Colon (tissue), 2 donors: ENCODE data around the gene CA12.
"Not testable (repeated sequence)": the region's sequence is repeated elsewhere in the genome, so short reads cannot be mapped to it uniquely, and the experiment has no call there.

Experiments
- FAIRE-seq: peaks from 2 replicates; lab custom pipeline; 2012; peaks lifted over from hg19 to GRCh38; lab: Jason Lieb, UNC
- donor health status: control.
- donor health status: control.

The CA12 gene

DNA sequence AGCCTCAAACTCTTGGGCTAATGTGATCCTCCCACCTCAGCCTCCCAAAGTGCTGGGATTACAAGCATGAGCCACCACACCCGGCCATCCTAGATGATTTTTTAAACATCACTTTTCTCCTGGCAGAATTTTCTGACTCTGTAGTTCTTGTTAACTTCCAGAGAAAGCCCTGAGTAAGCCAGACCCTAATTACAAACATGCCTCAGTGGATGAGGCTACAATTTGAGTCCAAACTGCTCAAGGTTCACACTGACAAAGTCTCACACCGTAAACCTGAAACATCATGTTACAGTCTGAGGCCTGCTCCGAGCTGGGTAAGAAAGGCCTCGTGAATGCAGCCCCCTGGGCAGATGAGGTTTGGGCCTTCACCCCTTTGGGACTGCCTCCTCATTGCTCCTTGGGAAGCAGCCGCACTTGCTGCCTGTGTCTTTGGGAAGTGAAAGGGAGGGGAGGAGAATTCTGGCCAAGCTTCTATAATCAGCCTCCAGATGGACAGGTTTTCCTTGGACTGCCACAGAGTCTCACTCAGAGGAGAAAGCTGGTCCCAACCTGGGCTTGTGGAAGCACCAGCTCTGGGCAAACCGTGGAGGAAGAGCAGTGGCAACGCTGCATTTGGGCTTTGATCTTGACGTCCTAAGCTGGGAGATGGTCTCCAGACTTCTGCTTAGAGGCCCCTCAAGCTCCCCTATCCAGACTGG, 46.0 kb downstream of the CA12 start:
- no peak for FAIRE-seq

DNA sequence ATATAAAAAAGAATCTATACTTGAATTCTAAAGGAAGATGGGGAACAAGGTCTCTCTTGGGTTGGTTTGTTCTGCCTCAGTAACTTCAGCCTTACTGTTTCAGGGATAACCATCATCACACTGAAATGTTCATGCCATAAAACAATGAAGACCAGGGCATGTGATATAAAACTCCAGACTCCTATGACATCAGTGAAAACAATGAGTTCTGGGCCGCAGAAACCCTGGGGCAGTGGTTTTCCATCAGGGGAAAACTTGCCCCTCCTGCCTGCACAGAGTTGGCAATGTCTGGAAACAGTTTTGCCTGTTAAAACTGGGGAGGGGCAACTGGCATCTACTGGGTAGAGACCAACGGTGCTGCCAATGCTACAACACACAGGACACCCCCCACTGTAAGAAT, 46.8 kb downstream of the CA12 start:
- FAIRE-seq: no peak

DNA sequence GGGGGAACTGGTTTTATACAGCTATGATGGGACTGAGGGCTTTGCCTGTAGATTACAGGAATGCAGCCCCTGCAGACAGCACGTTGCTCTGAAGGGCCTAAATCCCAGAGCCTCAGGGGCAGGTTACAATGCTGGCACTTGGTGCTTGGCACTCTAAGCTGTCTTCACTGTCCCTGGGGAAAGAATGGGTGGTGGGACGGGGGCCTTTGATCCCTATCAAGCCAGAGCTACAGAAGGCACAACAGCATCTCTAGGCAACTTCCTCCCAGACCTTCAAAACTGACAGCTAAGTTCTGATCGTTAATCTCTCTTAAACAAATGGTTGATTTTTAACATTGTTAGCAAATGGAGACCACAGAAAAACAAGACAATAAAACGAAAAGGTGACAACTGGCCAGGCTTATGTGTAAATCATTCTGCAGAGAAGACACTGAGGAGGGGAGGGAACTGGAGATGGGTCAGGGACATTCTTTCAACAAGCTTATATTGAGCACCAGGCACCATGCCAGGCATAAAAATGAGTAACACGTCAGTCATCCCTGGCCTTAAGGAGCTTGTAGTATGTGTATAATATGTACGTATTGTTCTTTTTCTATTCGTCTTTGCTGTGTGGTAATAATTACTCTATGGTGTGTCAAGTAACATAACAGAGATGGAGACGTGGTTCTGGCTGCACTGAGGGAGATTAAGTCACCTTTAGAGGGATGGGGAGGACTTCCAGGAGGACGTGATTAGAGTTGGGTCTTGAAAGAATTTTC, 49.1 kb downstream of the CA12 start:
- FAIRE-seq: no peak

DNA sequence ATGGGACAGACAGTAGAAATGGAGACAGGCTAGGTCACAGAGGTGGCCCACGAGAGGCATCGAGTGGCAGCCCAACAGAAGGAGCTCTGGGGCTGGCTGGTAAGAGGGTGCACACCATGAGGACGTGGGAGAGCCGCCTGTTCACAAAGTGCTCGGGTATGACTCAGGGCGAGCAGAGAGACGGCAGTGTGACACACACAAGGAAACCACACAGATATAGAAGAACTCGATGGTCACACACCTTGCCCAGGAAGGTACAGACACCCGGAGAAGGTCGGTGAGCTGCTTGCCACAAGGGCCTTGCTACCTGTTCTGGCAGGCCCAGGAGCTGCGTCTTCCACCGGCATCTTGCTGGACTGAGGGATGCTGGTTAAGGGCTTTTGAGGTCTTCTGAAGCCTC, 50.2 kb downstream of the CA12 start:
- no peak for FAIRE-seq

DNA sequence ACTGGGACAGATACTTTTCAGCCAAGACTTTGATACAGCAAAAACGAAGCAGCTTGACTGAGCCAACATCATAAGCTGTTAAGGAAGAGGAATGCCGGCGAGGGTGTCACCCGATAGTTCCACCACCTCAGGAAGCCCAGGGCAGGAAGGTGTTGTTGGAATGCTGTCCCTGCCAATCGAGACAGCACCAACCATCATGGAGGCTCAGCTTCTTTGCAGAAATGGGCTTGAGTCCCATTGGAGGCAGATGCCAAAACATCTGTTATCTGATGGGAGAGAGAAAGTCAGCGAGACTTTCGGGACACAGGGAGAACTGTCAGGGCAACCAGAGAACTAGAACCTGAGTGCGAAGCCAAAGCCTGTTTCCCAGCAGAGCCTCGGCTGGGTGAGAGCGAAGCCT, 50.7 kb downstream of the CA12 start:
- FAIRE-seq: no peak

DNA sequence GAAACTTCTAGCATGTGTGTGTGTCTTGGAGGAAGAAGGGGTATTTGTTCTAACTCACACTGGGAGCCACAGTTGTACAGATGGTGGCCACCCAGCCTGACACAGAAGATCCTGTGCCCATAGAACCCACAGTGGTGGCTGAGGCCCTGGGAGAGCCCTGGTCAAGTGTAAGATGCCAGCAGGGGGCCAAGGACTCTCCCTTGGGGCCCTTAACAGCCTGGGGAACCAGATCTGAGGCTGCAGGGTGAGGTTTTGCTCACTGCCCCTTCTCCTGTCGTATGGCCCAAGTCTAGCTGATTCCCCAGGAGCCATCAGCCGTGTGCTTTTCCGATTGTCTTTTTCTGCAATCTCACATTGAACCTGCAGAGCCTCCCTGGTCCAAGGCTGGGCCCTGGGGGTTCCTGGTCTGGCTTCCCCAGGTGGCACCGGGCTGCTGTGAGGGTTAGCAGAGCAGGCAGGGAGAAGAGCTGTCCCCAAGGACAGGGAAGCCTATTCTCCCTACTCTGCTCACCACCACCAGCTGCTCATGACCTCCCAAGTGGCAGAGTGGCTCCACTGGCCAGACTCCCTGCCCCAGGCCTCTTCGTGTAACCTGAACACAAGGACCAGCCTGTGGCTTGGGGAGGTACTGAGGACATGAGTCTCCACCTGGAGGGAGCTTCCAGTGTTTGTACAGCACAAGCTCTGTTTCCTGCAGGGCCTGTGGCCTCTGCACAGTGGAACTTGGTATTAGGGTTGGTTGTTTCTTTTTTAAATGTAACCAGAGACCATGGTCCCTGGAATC, 51.9 kb downstream of the CA12 start:
- FAIRE-seq: no peak

DNA sequence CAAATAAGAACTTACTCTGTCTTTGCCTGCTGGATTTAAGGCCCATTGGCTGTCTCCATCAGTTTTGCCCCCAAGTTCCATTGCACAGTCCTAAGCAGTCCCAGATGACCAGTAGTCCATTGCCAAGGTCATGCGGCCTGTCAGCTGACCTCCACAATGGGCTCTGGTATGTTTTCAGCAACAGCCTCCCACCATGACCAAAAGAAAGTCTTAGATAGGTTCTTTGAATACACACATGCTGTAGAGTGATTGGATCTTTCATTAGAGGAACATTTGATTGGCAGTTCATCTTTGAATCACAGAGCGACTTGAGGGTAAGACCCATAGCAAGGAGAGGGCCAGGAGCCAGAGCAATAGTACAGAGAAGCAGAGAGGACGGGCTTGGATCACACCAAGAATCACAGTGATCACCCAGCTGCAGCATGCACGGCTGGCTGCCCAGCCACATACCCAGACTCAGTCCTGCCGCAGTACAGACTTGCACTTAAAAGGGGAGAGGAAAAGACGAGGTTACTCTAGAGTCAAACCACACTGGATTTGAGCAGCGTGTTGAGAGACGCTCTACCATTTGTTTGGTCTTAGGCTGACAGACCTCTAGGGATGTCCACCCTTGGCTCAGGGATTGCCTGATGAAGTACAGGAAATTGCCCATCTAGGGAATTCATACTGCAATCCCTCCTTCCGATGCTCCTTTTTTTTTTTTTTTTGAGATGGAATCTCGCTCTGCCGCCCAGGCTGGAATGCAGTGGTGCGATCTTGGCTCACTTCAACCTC, 53.8 kb downstream of the CA12 start:
- FAIRE-seq: no peak

DNA sequence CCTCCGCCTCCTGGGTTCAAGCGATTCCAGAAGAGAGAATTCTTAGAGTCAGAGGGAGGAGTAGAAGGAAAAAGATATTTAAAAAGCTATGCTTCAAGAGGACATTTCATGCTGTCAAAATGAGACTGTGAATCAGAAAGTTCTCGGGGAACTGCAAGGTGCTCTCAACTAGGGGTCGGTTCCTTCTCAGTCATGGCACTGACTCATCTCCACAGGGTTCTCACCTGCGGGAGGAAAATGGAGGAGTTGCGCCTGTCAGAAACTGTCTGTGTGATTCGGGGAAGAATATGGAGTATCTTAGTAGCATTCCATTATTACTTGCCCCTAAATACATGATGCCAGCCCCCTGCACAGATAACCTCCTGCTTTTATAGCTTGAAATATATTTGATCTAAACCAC, 56.9 kb downstream of the CA12 start:
- FAIRE-seq: no peak

DNA sequence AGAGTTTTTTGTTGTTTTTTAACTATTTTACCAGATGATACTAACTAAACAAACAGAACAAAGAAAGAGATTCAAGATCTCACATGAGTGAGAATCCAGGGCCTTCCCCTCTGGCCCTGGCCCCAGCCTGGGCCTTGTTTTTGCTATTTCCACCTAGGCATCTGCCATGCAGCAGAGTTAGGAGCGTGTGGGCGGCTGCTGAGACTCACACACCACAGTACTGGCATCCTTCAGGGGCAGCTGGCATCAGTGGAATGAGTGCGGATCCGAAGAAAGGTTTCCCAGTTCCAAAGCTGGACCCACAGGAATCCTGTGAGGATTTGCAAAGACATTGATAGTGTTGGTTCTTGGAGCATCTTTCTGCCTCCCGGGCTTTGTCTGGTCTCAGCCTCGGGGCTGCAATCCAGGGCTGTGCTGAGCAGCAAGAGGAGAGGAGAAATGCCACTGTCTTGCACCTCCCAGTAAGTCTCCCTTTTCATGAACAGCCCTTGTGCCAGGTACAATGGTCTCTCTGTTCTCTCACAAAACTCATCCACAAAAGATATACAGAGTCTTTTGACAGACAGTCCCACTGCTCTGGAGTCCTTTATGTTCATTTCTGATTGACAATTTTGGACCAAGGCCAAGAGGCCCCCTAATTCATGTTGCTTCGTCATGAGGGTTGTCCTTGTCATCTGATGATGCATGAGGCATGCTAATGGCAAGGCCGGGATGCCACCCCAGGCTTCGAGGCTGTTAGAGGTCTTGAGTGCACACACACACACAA, 57.7 kb downstream of the CA12 start:
- no peak for FAIRE-seq

DNA sequence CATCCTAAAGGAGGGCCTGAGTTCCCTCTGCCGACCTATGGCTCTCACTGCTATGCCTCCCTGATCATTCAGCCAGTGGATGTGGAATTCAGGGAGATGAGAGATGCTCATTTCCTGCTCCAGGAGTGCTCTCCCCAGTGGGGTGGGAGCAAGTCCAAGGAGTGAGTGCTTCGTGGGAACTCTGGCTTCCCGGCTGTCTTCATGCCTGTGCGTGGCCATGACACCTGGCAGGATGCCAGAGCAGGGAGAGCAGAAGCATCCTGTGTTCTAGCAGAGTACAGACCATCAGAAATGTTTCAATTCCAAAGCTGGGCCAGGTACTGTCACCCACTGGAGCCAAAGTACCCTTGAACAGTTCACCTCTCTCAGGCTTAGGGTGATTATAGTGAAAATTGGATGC, 59.1 kb downstream of the CA12 start:
- FAIRE-seq: no peak

DNA sequence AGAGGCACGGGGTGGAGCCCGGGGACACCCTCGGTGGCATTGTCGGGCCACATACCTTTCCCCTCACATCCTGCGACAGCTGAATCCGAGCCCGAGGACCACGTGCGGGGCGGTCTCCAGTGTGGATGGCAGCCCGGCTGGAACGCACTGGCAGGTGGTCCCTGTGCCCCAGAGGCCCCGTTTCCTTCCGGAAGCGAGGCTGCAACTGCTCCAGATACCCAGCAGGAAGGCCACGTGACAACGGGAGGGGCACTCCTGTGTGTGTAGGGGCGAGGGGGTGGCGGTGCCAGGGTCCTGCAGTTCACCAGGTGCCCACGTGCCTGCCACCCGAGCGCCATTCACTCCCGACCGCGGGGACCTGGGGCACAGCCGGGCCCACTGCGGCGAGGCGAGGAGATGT, 60.2 kb downstream of the CA12 start:
- no peak for FAIRE-seq

DNA sequence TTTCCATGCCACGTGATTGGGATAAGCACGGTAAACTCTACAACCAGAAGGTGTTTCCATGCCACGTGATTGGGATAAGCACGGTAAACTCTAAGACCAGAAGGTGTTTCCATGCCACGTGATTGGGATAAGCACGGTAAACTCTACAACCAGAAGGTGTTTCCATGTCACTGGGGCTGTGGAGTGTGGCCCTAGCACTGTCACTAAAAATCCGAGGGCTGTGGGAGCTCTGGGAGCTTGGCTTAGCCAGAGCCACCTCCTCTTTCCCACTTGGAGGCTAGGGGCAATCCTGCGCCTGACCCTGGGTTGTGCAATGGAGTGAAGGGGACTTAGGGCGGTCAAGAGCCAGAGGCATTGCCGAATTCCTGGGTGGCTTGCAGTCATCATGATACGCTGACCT, 60.7 kb downstream of the CA12 start:
- FAIRE-seq: not testable (repeated sequence)

DNA sequence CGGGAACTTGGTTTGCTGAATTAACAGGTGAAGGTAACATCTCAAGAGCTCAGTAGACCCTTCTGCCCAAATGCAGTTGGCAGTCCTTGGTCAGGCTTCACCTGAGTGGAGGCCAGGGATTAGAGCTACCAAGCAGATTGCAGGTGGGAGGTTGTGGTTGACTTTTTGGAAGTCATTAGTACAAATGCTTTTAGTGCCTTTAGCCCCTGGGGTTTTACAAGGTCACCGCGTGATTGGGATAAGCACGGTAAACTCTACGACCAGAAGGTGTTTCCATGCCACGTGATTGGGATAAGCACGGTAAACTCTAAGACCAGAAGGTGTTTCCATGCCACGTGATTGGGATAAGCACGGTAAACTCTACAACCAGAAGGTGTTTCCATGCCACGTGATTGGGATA, 61.2 kb downstream of the CA12 start:
- FAIRE-seq: not testable (repeated sequence)

DNA sequence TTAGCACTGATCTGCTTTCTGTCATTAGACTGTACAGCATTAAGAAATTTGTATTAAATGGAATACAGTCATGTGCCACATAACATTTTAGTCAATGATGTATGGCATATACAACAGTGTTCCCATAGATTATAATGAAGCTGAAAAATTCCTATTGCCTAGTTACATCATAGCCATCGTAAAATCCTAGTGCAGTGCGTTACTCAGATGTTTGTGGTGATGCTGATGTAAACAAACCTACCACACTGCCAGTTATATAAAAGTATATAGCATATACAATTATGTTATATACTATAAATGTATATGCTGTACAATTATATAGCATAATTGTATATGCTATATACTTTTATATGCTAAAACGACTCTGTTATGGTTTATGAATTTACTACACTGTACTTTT, 62.6 kb downstream of the CA12 start:
- no peak for FAIRE-seq

DNA sequence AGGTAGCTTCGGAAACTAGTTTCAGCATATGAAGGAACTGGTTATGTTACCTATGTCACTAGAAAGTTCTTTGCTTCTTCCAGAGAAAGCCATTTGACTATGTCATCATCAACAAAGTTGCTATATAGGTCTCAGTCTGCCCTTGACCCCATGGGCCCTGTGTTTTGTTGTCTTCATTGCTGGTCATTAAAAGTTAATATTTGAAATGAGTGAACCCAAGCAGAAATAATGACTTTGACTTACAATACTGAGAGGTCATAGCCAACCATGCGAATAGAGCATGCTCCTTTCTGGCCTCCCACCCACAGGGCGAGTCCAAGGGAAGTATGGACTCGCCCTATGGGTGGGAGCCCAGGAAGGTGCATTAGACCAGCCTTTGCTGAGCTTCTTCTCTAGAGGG, 63.3 kb downstream of the CA12 start:
- no peak for FAIRE-seq

DNA sequence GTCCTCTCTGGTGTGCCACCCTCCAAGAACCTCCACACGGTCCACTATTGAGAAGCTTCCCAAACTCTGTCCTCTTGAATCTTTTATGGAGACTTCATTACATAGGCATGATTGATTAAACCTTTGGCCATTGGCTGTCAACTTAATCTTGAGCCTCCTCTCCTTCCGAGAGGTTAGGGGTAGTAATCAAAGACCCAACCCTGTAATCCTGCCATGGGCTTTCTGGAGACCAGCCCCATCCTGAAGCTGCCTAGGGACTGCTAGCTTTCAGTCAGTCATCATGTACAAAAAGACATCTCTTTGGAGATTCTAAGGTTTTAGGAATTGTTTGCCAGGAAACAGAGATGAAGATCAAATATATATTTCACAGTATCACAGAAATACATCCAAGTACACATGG, 67.2 kb downstream of the CA12 start:
- FAIRE-seq: no peak

DNA sequence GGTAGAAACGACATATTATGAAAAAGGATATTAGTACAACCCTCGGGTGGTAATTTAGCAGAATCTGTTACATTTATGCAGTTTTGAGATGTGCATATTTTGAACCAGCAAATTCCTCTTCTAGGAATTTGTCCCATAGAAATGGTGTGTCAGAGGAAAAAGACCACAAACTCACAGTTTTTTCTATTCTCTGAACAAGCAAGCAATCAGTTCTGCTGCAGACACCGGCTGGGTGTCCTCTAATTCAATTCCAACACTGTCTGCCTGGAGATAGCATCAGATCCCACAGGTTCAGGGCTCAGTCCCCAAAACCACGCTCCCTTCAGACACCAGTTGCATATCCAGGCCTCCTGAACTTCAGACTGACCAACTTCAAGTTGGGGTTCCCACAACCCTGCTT, 67.8 kb downstream of the CA12 start:
- FAIRE-seq: no peak

DNA sequence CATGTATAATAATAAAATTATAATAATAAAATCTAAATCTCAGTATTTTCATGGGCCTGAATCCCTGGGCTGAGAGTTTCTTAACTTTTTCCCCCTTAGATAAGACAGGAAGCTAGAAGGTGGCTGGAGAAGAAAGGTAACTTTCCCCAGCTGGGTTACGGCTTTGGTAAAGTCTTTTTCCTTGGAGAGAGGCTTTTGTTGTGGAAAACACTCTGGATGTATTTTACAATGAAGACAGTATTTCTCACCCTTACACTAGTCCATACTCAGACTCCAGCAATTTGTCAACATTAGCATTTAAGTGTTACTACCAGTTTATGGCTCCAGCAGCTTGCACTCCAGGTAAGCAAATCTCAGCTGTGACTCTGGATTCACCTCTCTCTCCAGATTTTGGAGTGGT, 69.4 kb downstream of the CA12 start:
- FAIRE-seq: no peak

DNA sequence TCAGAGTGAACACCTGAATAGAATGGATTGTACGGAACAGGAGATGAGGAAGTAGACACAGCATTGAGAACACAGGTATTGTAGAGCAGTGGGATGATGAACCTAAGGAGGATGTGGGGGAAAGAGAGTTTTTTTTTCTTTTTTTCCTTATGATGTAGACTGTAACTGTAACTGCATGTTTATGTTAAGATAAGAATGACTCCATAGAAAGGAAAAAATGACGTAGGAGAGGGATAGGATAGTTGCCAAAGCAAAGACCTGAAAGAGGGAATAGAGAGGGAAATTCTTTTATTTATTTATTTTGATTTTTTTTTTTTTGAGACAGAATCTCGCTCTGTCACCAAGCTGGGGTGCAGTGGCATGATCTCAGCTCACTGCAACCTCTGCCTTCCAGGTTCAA, 71.0 kb downstream of the CA12 start:
- FAIRE-seq: no peak

DNA sequence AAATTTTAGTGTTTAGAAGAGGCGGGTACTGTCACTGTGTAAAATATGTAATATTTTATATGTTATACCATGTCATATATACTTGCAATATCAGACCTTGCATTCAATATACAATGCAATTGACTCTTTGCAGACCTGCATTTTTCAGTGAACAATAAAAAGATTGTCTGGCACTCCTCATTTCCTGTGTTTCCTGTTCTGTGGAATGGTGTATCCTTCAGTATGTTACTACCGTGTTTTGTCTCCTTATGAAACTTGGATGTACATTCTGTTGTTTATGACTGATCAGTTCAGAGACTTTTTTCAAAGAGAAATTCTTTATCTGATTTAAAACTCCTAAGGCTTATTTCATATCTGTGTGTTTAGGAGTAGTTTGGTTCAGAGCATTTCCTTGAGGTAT, 72.7 kb downstream of the CA12 start:
- FAIRE-seq: peak; percentile 58

DNA sequence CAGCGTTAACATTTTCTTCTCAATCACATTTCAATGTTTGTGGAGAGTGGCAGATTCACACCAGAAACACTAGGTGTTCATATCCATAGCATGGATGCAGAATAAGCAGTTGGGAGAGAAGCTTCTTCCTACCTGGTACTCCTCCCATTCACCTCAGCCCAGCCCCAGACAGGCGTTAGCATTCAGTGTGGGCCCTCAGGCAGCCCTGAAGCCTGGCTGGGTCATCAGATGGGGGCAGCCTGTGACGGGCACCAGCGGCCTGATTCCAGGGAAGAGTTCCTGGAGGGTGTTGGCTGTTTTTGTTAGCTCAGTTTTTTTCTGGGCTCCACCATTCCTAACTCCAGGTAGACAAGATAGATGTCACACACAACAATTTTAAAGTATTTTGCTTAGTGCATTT, 73.2 kb downstream of the CA12 start:
- no peak for FAIRE-seq
